Measurements from ENCODE around the gene TBC1D17.

TBC1D17 gene

GRCh38 chr19:49911381-49912145, 34.1 kb downstream of the TBC1D17 start:
- no peak for TF ChIP-seq ZFX (IDR thresholded peaks at IDR 0.05)
- TF ChIP-seq, protein P1, sequence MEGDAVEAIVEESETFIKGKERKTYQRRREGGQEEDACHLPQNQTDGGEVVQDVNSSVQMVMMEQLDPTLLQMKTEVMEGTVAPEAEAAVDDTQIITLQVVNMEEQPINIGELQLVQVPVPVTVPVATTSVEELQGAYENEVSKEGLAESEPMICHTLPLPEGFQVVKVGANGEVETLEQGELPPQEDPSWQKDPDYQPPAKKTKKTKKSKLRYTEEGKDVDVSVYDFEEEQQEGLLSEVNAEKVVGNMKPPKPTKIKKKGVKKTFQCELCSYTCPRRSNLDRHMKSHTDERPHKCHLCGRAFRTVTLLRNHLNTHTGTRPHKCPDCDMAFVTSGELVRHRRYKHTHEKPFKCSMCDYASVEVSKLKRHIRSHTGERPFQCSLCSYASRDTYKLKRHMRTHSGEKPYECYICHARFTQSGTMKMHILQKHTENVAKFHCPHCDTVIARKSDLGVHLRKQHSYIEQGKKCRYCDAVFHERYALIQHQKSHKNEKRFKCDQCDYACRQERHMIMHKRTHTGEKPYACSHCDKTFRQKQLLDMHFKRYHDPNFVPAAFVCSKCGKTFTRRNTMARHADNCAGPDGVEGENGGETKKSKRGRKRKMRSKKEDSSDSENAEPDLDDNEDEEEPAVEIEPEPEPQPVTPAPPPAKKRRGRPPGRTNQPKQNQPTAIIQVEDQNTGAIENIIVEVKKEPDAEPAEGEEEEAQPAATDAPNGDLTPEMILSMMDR (conservative IDR thresholded peaks at IDR 0.05), result no peak
- H3K27ac ChIP-seq, result no peak overlapping the region

- H3K27ac ChIP-seq, result no peak overlapping the region
- TF ChIP-seq, protein P1 (conservative IDR thresholded peaks at IDR 0.05), result no peak
- TF ChIP-seq ZFX (IDR thresholded peaks at IDR 0.05), result no peak
These were observed 35.6 kb downstream of the TBC1D17 start for GRCh38 chr19:49912965-49913685.

- TF ChIP-seq ZFX (IDR thresholded peaks at IDR 0.05), result no peak
- TF ChIP-seq, protein P1 (conservative IDR thresholded peaks at IDR 0.05), result no peak
- H3K27ac ChIP-seq, result no peak overlapping the region
These were observed 36.2 kb downstream of the TBC1D17 start for GRCh38 chr19:49913720-49914119.

GRCh38 chr19:49915271-49915670, 37.8 kb downstream of the TBC1D17 start:
- no peak overlapping the region for H3K27ac ChIP-seq
- no peak for TF ChIP-seq ZFX (IDR thresholded peaks at IDR 0.05)
- TF ChIP-seq, protein P1 (conservative IDR thresholded peaks at IDR 0.05), result no peak

GRCh38 chr19:49916839-49917733, 39.6 kb downstream of the TBC1D17 start:
- TF ChIP-seq, protein P1 (conservative IDR thresholded peaks at IDR 0.05), result no peak
- no peak for TF ChIP-seq ZFX (IDR thresholded peaks at IDR 0.05)
- no peak overlapping the region for H3K27ac ChIP-seq

- H3K27ac ChIP-seq, result no peak overlapping the region
- TF ChIP-seq ZFX (IDR thresholded peaks at IDR 0.05), result no peak
These were observed 40.6 kb downstream of the TBC1D17 start for GRCh38 chr19:49918089-49918488.

- no peak overlapping the region for H3K27ac ChIP-seq
- TF ChIP-seq ZFX (IDR thresholded peaks at IDR 0.05), result no peak
- TF ChIP-seq, protein P1 (conservative IDR thresholded peaks at IDR 0.05), result no peak
These were observed 43.3 kb downstream of the TBC1D17 start for GRCh38 chr19:49920624-49921363.

All from C4-2B (cell line).